NCI-H345 treated with DMSO at 0.1 percent for 48 hours (cell line): ENCODE measurements around the gene DNAJB5.
"Not testable (repeated sequence)": the region's sequence is repeated elsewhere in the genome, so short reads cannot be mapped to it uniquely, and the experiment has no call there.

Experiments
- DNase-seq: peaks from one replicate; lab custom pipeline; 2025; ENCODE audit not compliant: unreplicated experiment; lab: John Stamatoyannopoulos, UW

The DNAJB5 gene

GRCh38 chr9:34989003-34989945, at the start of gene DNAJB5:
DNAJB5 (plus strand) TSS chr9:34989745; CDS start chr9:34990631, 886 bp downstream.
- peak; percentile 99 for DNase-seq

GRCh38 chr9:34939989-34940388, 49.6 kb upstream of the DNAJB5 start:
- DNase-seq = not testable (repeated sequence)

- no peak for DNase-seq
These were observed 41.1 kb upstream of the DNAJB5 start for GRCh38 chr9:34948451-34948850.

- no peak for DNase-seq
These were observed 35.3 kb upstream of the DNAJB5 start for GRCh38 chr9:34954225-34954624.

GRCh38 chr9:34956066-34956465, 33.5 kb upstream of the DNAJB5 start:
- DNase-seq = not testable (repeated sequence)

- DNase-seq = no peak
These were observed 32.9 kb upstream of the DNAJB5 start for GRCh38 chr9:34956648-34957047.

GRCh38 chr9:34957492-34958410, 31.8 kb upstream of the DNAJB5 start, which contains the start of gene PHF24:
PHF24 (plus strand) TSS chr9:34958285; CDS start chr9:34971299, 13,014 bp downstream.
- DNase-seq = no peak

GRCh38 chr9:34958411-34958982, 31.0 kb upstream of the DNAJB5 start:
- no peak for DNase-seq

- no peak for DNase-seq
These were observed 30.1 kb upstream of the DNAJB5 start for GRCh38 chr9:34959461-34959860.

- DNase-seq = no peak
These were observed 27.7 kb upstream of the DNAJB5 start for GRCh38 chr9:34961574-34962490.

- DNase-seq = no peak
These were observed 27.0 kb upstream of the DNAJB5 start for GRCh38 chr9:34962546-34962945.

- no peak for DNase-seq
These were observed 26.0 kb upstream of the DNAJB5 start for GRCh38 chr9:34963552-34963951.

GRCh38 chr9:34964458-34964857, 25.1 kb upstream of the DNAJB5 start:
- DNase-seq = no peak

- no peak for DNase-seq
These were observed 18.3 kb upstream of the DNAJB5 start for GRCh38 chr9:34971146-34971811.

GRCh38 chr9:34974664-34975063, 14.9 kb upstream of the DNAJB5 start:
- no peak for DNase-seq

GRCh38 chr9:34976441-34976840, 13.1 kb upstream of the DNAJB5 start:
- no peak for DNase-seq

- no peak for DNase-seq
These were observed 12.6 kb upstream of the DNAJB5 start for GRCh38 chr9:34976992-34977391.

- DNase-seq = no peak
These were observed 9.3 kb upstream of the DNAJB5 start for GRCh38 chr9:34980181-34980761.

GRCh38 chr9:34982361-34982760, 7.2 kb upstream of the DNAJB5 start:
- no peak for DNase-seq
